DND-41 (cell line): Measurements from ENCODE around the gene IRF4.

Experiments
- ATAC-seq: fragments of 200-7000 bp; cut with Tn5 transposase; 3 replicates; pipeline ENCODE4 v1.9.1; 2021; ENCODE audit warnings: low read depth; ENCODE audit not compliant: insufficient read depth
- DNase-seq: peaks from one replicate; pipeline ENCODE4 v3.0.0-alpha.2; 2020
- H2AFZ ChIP-seq: 2 replicates; pipeline ENCODE4 v1.6.0; 2012; ENCODE audit warnings: low read depth, low read length
- H3K27ac ChIP-seq: 2 replicates; pipeline ENCODE4 v1.5.1; 2012; ENCODE audit warnings: low read length, inconsistent platforms
- H3K27me3 ChIP-seq: fragments of 200-600 bp; sonication (generic); 2 replicates; pipeline ENCODE4 v1.6.0; 2012; ENCODE audit warnings: low read length, mild to moderate bottlenecking, inconsistent platforms; ENCODE audit not compliant: insufficient read depth, poor library complexity
- H3K36me3 ChIP-seq: 2 replicates; pipeline ENCODE4 v1.5.1; 2012; ENCODE audit warnings: low read length, inconsistent platforms; ENCODE audit not compliant: insufficient read depth
- H3K4me1 ChIP-seq: 2 replicates; pipeline ENCODE4 v1.5.1; 2012; ENCODE audit warnings: mild to moderate bottlenecking, low read length; ENCODE audit not compliant: insufficient read depth
- H3K4me2 ChIP-seq: 2 replicates; pipeline ENCODE4 v1.6.0; 2012; ENCODE audit warnings: mild to moderate bottlenecking, moderate library complexity, low read length, inconsistent platforms; ENCODE audit not compliant: insufficient read depth
- H3K4me3 ChIP-seq, 2 experiments: fragments of 200-600 bp in 1 of 2; shearing (Covaris generic) in 1 of 2; 2 replicates each; pipeline ENCODE4 v1.5.1; 2012 to 2016; ENCODE audit warnings: inconsistent platforms in 2 of 2, low read length in 2 of 2, mild to moderate bottlenecking in 2 of 2, low read depth in 1 of 2, moderate library complexity in 1 of 2
- H3K79me2 ChIP-seq: 2 replicates; pipeline ENCODE4 v1.6.0; 2012; ENCODE audit warnings: low read length, inconsistent platforms; ENCODE audit not compliant: insufficient read depth
- H3K9ac ChIP-seq: 2 replicates; pipeline ENCODE4 v1.6.0; 2012; ENCODE audit warnings: low read depth, mild to moderate bottlenecking, inconsistent platforms, low read length, moderate library complexity
- H3K9me3 ChIP-seq: 2 replicates; pipeline ENCODE4 v1.5.1; 2012; ENCODE audit warnings: low read length, moderate library complexity, mild to moderate bottlenecking, inconsistent platforms; ENCODE audit not compliant: insufficient read depth, severe bottlenecking
- H4K20me1 ChIP-seq: 2 replicates; pipeline ENCODE4 v1.6.0; 2012; ENCODE audit warnings: low read length; ENCODE audit not compliant: insufficient read depth
- CTCF ChIP-seq: IDR thresholded peaks from 2 replicates; pipeline ENCODE4 v1.5.1; 2012; ENCODE audit warnings: borderline replicate concordance, low read length, moderate library complexity, mild to moderate bottlenecking; ENCODE audit not compliant: poor library complexity, severe bottlenecking; ENCODE audit errors: extremely low read depth
- EZH2 ChIP-seq: IDR thresholded peaks from 3 replicates; pipeline ENCODE4 v1.6.1; 2012; ENCODE audit warnings: borderline replicate concordance, low read depth, mild to moderate bottlenecking, moderate library complexity, low read length, inconsistent platforms; ENCODE audit not compliant: severe bottlenecking

The IRF4 gene

GRCh38 chr6:455006-455585 lies 63.5 kb downstream of the IRF4 start:
- Histone ChIP-seq H3K27ac (no peak overlapping the region), H3K27me3 (peaks cover 3% of the 10 kb centered on the region), H3K79me2 (no peaks in the 10 kb centered on the region), H3K36me3 (no peaks in the 10 kb centered on the region), H3K4me2 (no peak overlapping the region), H4K20me1 (no peaks in the 10 kb centered on the region), H3K9ac (no peak overlapping the region), H2AFZ (no peak overlapping the region), H3K4me3 (no peak overlapping the region), H3K9me3 (no peaks in the 10 kb centered on the region), H3K4me1 (no peaks in the 10 kb centered on the region)
- DNase-seq (no peak), ATAC-seq (no peak)
- TF ChIP-seq CTCF (no peak), EZH2 (no peak)

GRCh38 chr6:455835-456234 lies 64.3 kb downstream of the IRF4 start:
- Histone ChIP-seq H3K27me3 (peaks cover 3% of the 10 kb centered on the region), H3K4me3 (no peak overlapping the region), H2AFZ (no peak overlapping the region), H3K4me1 (no peaks in the 10 kb centered on the region), H3K36me3 (no peaks in the 10 kb centered on the region), H3K9me3 (no peaks in the 10 kb centered on the region), H3K27ac (no peak overlapping the region), H3K4me2 (no peak overlapping the region), H3K79me2 (no peaks in the 10 kb centered on the region), H3K9ac (no peak overlapping the region), H4K20me1 (no peaks in the 10 kb centered on the region)
- ATAC-seq = no peak
- TF ChIP-seq CTCF (no peak), EZH2 (no peak)
- DNase-seq = no peak

GRCh38 chr6:456358-456867 lies 64.9 kb downstream of the IRF4 start:
- H3K79me2 ChIP-seq = no peaks in the 10 kb centered on the region
- no peaks in the 10 kb centered on the region for H4K20me1 ChIP-seq
- H3K9me3 ChIP-seq = no peaks in the 10 kb centered on the region
- no peaks in the 10 kb centered on the region for H3K36me3 ChIP-seq
- DNase-seq (no peak), ATAC-seq (no peak)
- H3K4me3 ChIP-seq = no peak overlapping the region
- peaks cover 3% of the 10 kb centered on the region for H3K27me3 ChIP-seq
- no peak for TF ChIP-seq EZH2
- TF ChIP-seq CTCF = no peak
- no peak overlapping the region for H3K9ac ChIP-seq
- no peak overlapping the region for H3K4me2 ChIP-seq
- no peak overlapping the region for H2AFZ ChIP-seq
- no peaks in the 10 kb centered on the region for H3K4me1 ChIP-seq
- H3K27ac ChIP-seq = no peak overlapping the region
